ENCODE results near the gene TRPM3.

TRPM3 gene

GRCh38 chr9:70571258-70571657 is 550.2 kb downstream of the TRPM3 start:
- Histone ChIP-seq H3K9ac (ENCODE audit: low read length in 5 of 5) (no peak overlapping the region), H3K9me3 (ENCODE audit: control insufficient read depth in 5 of 5, low read length in 5 of 5) (no peaks in the 10 kb centered on the region), H3K36me3 (ENCODE audit: control insufficient read depth in 5 of 5, insufficient read depth in 5 of 5, low read length in 5 of 5) (no peaks in the 10 kb centered on the region), H3K4me1 (ENCODE audit: control insufficient read depth in 5 of 5, insufficient read depth in 5 of 5, low read length in 5 of 5) (peaks cover 0 to 11% (median 3%) of the 10 kb centered on the region in 5 donors), H3K27ac (ENCODE audit: low read depth, low read length) (no peak overlapping the region), H3K27me3 (ENCODE audit: control insufficient read depth in 5 of 5, insufficient read depth in 4 of 5, low read length in 5 of 5) (no peaks in the 10 kb centered on the region), H3K4me3 (ENCODE audit: low read depth in 1 of 5, low read length in 5 of 5) (no peak overlapping the region)

- no peak overlapping the region for H3K27ac ChIP-seq (ENCODE audit: low read depth, low read length)
Measured at GRCh38 chr9:70569791-70570190, 551.6 kb downstream of the TRPM3 start.

GRCh38 chr9:70569070-70569772 is 552.2 kb downstream of the TRPM3 start:
- Histone ChIP-seq H3K9ac (ENCODE audit: low read length in 5 of 5) (no peak overlapping the region), H3K4me3 (ENCODE audit: low read depth in 1 of 5, low read length in 5 of 5) (no peak overlapping the region), H3K36me3 (ENCODE audit: control insufficient read depth in 5 of 5, insufficient read depth in 5 of 5, low read length in 5 of 5) (no peaks in the 10 kb centered on the region), H3K4me1 (ENCODE audit: control insufficient read depth in 5 of 5, insufficient read depth in 5 of 5, low read length in 5 of 5) (peaks cover 1 to 14% (median 3%) of the 10 kb centered on the region in 5 donors), H3K27ac (ENCODE audit: low read depth, low read length) (no peak overlapping the region), H3K27me3 (ENCODE audit: control insufficient read depth in 5 of 5, insufficient read depth in 4 of 5, low read length in 5 of 5) (no peaks in the 10 kb centered on the region), H3K9me3 (ENCODE audit: control insufficient read depth in 5 of 5, low read length in 5 of 5) (no peaks in the 10 kb centered on the region)

More at GRCh38 chr9:70569791-70570190, 551.6 kb downstream of the TRPM3 start:
- no peaks in the 10 kb centered on the region for H3K36me3 ChIP-seq (ENCODE audit: control insufficient read depth in 5 of 5, insufficient read depth in 5 of 5, low read length in 5 of 5)
- H3K4me3 ChIP-seq (ENCODE audit: low read depth in 1 of 5, low read length in 5 of 5): no peak overlapping the region
- no peaks in the 10 kb centered on the region for H3K27me3 ChIP-seq (ENCODE audit: control insufficient read depth in 5 of 5, insufficient read depth in 4 of 5, low read length in 5 of 5)
- no peaks in the 10 kb centered on the region for H3K9me3 ChIP-seq (ENCODE audit: control insufficient read depth in 5 of 5, low read length in 5 of 5)
- H3K9ac ChIP-seq (ENCODE audit: low read length in 5 of 5): no peak overlapping the region
- H3K4me1 ChIP-seq (ENCODE audit: control insufficient read depth in 5 of 5, insufficient read depth in 5 of 5, low read length in 5 of 5): peaks cover 0 to 11% (median 3%) of the 10 kb centered on the region in 5 donors

GRCh38 chr9:70567511-70567910 is 553.9 kb downstream of the TRPM3 start:
- H3K4me1 ChIP-seq (ENCODE audit: control insufficient read depth in 5 of 5, insufficient read depth in 5 of 5, low read length in 5 of 5): peaks cover 2 to 28% (median 15%) of the 10 kb centered on the region in 5 donors
- H3K9me3 ChIP-seq (ENCODE audit: control insufficient read depth in 5 of 5, low read length in 5 of 5): no peaks in the 10 kb centered on the region
- H3K27ac ChIP-seq (ENCODE audit: low read depth, low read length): no peak overlapping the region
- H3K4me3 ChIP-seq (ENCODE audit: low read depth in 1 of 5, low read length in 5 of 5): no peak overlapping the region
- no peaks in the 10 kb centered on the region for H3K27me3 ChIP-seq (ENCODE audit: control insufficient read depth in 5 of 5, insufficient read depth in 4 of 5, low read length in 5 of 5)
- no peaks in the 10 kb centered on the region for H3K36me3 ChIP-seq (ENCODE audit: control insufficient read depth in 5 of 5, insufficient read depth in 5 of 5, low read length in 5 of 5)
- no peak overlapping the region for H3K9ac ChIP-seq (ENCODE audit: low read length in 5 of 5)

GRCh38 chr9:70566751-70567150 is 554.7 kb downstream of the TRPM3 start:
- Histone ChIP-seq H3K36me3 (ENCODE audit: control insufficient read depth in 5 of 5, insufficient read depth in 5 of 5, low read length in 5 of 5) (no peaks in the 10 kb centered on the region), H3K9me3 (ENCODE audit: control insufficient read depth in 5 of 5, low read length in 5 of 5) (no peaks in the 10 kb centered on the region), H3K27ac (ENCODE audit: low read depth, low read length) (no peak overlapping the region), H3K9ac (ENCODE audit: low read length in 5 of 5) (no peak overlapping the region), H3K4me3 (ENCODE audit: low read depth in 1 of 5, low read length in 5 of 5) (no peak overlapping the region), H3K27me3 (ENCODE audit: control insufficient read depth in 5 of 5, insufficient read depth in 4 of 5, low read length in 5 of 5) (no peaks in the 10 kb centered on the region), H3K4me1 (ENCODE audit: control insufficient read depth in 5 of 5, insufficient read depth in 5 of 5, low read length in 5 of 5) (peaks cover 2 to 34% (median 17%) of the 10 kb centered on the region in 5 donors)

- H3K9me3 ChIP-seq (ENCODE audit: control insufficient read depth in 5 of 5, low read length in 5 of 5): no peaks in the 10 kb centered on the region
- H3K27me3 ChIP-seq (ENCODE audit: control insufficient read depth in 5 of 5, insufficient read depth in 4 of 5, low read length in 5 of 5): no peaks in the 10 kb centered on the region
- no peak overlapping the region for H3K9ac ChIP-seq (ENCODE audit: low read length in 5 of 5)
- H3K4me3 ChIP-seq (ENCODE audit: low read depth in 1 of 5, low read length in 5 of 5): no peak overlapping the region
- H3K36me3 ChIP-seq (ENCODE audit: control insufficient read depth in 5 of 5, insufficient read depth in 5 of 5, low read length in 5 of 5): no peaks in the 10 kb centered on the region
- H3K4me1 ChIP-seq (ENCODE audit: control insufficient read depth in 5 of 5, insufficient read depth in 5 of 5, low read length in 5 of 5): peaks cover 2 to 41% (median 22%) of the 10 kb centered on the region in 5 donors
- H3K27ac ChIP-seq (ENCODE audit: low read depth, low read length): no peak overlapping the region
Measured at GRCh38 chr9:70566066-70566465, 555.4 kb downstream of the TRPM3 start.

- peak overlapping the region; percentile 28 for H3K27ac ChIP-seq (ENCODE audit: low read depth, low read length)
- H3K4me3 ChIP-seq (ENCODE audit: low read depth in 1 of 5, low read length in 5 of 5): no peak overlapping the region
Measured at GRCh38 chr9:70564468-70565335, 556.7 kb downstream of the TRPM3 start.

GRCh38 chr9:70563431-70564204 is 557.8 kb downstream of the TRPM3 start:
- Histone ChIP-seq H3K36me3 (ENCODE audit: control insufficient read depth in 5 of 5, insufficient read depth in 5 of 5, low read length in 5 of 5) (no peaks in the 10 kb centered on the region), H3K27ac (ENCODE audit: low read depth, low read length) (peak overlapping the region; percentile 28), H3K27me3 (ENCODE audit: control insufficient read depth in 5 of 5, insufficient read depth in 4 of 5, low read length in 5 of 5) (no peaks in the 10 kb centered on the region), H3K4me1 (ENCODE audit: control insufficient read depth in 5 of 5, insufficient read depth in 5 of 5, low read length in 5 of 5) (peaks cover 2 to 35% (median 19%) of the 10 kb centered on the region in 5 donors), H3K4me3 (ENCODE audit: low read depth in 1 of 5, low read length in 5 of 5) (no peak overlapping the region), H3K9ac (ENCODE audit: low read length in 5 of 5) (no peak overlapping the region), H3K9me3 (ENCODE audit: control insufficient read depth in 5 of 5, low read length in 5 of 5) (no peaks in the 10 kb centered on the region)

More at GRCh38 chr9:70564468-70565335, 556.7 kb downstream of the TRPM3 start:
- H3K9ac ChIP-seq (ENCODE audit: low read length in 5 of 5): no peak overlapping the region
- no peaks in the 10 kb centered on the region for H3K27me3 ChIP-seq (ENCODE audit: control insufficient read depth in 5 of 5, insufficient read depth in 4 of 5, low read length in 5 of 5)
- H3K4me1 ChIP-seq (ENCODE audit: control insufficient read depth in 5 of 5, insufficient read depth in 5 of 5, low read length in 5 of 5): peaks cover 2 to 42% (median 22%) of the 10 kb centered on the region in 5 donors
- no peaks in the 10 kb centered on the region for H3K9me3 ChIP-seq (ENCODE audit: control insufficient read depth in 5 of 5, low read length in 5 of 5)
- H3K36me3 ChIP-seq (ENCODE audit: control insufficient read depth in 5 of 5, insufficient read depth in 5 of 5, low read length in 5 of 5): no peaks in the 10 kb centered on the region

- H3K4me3 ChIP-seq (ENCODE audit: low read depth in 1 of 5, low read length in 5 of 5): no peak overlapping the region
- peak overlapping the region; percentile 18 for H3K27ac ChIP-seq (ENCODE audit: low read depth, low read length)
- H3K36me3 ChIP-seq (ENCODE audit: control insufficient read depth in 5 of 5, insufficient read depth in 5 of 5, low read length in 5 of 5): no peaks in the 10 kb centered on the region
- no peaks in the 10 kb centered on the region for H3K9me3 ChIP-seq (ENCODE audit: control insufficient read depth in 5 of 5, low read length in 5 of 5)
- H3K9ac ChIP-seq (ENCODE audit: low read length in 5 of 5): no peak overlapping the region
- H3K4me1 ChIP-seq (ENCODE audit: control insufficient read depth in 5 of 5, insufficient read depth in 5 of 5, low read length in 5 of 5): peaks cover 2 to 35% (median 19%) of the 10 kb centered on the region in 5 donors
- no peaks in the 10 kb centered on the region for H3K27me3 ChIP-seq (ENCODE audit: control insufficient read depth in 5 of 5, insufficient read depth in 4 of 5, low read length in 5 of 5)
Measured at GRCh38 chr9:70563010-70563409, 558.4 kb downstream of the TRPM3 start.

Measured in subcutaneous abdominal adipose tissue (tissue), 5 donors.